DND-41 (cell line): ENCODE data around the gene PRKCA.

ENCODE experiments used
- ATAC-seq: fragments of 200-7000 bp; cut with Tn5 transposase; 3 replicates; pipeline ENCODE4 v1.9.1; 2021; ENCODE audit warnings: low read depth; ENCODE audit not compliant: insufficient read depth
- DNase-seq: peaks from one replicate; pipeline ENCODE4 v3.0.0-alpha.2; 2020
- H2AFZ ChIP-seq: 2 replicates; pipeline ENCODE4 v1.6.0; 2012; ENCODE audit warnings: low read depth, low read length
- H3K27ac ChIP-seq: 2 replicates; pipeline ENCODE4 v1.5.1; 2012; ENCODE audit warnings: low read length, inconsistent platforms
- H3K27me3 ChIP-seq: fragments of 200-600 bp; sonication (generic); 2 replicates; pipeline ENCODE4 v1.6.0; 2012; ENCODE audit warnings: low read length, mild to moderate bottlenecking, inconsistent platforms; ENCODE audit not compliant: insufficient read depth, poor library complexity
- H3K36me3 ChIP-seq: 2 replicates; pipeline ENCODE4 v1.5.1; 2012; ENCODE audit warnings: low read length, inconsistent platforms; ENCODE audit not compliant: insufficient read depth
- H3K4me1 ChIP-seq: 2 replicates; pipeline ENCODE4 v1.5.1; 2012; ENCODE audit warnings: mild to moderate bottlenecking, low read length; ENCODE audit not compliant: insufficient read depth
- H3K4me2 ChIP-seq: 2 replicates; pipeline ENCODE4 v1.6.0; 2012; ENCODE audit warnings: mild to moderate bottlenecking, moderate library complexity, low read length, inconsistent platforms; ENCODE audit not compliant: insufficient read depth
- H3K4me3 ChIP-seq, 2 experiments: fragments of 200-600 bp in 1 of 2; shearing (Covaris generic) in 1 of 2; 2 replicates each; pipeline ENCODE4 v1.5.1; 2012 to 2016; ENCODE audit warnings: inconsistent platforms in 2 of 2, low read length in 2 of 2, mild to moderate bottlenecking in 2 of 2, low read depth in 1 of 2, moderate library complexity in 1 of 2
- H3K79me2 ChIP-seq: 2 replicates; pipeline ENCODE4 v1.6.0; 2012; ENCODE audit warnings: low read length, inconsistent platforms; ENCODE audit not compliant: insufficient read depth
- H3K9ac ChIP-seq: 2 replicates; pipeline ENCODE4 v1.6.0; 2012; ENCODE audit warnings: low read depth, mild to moderate bottlenecking, inconsistent platforms, low read length, moderate library complexity
- H3K9me3 ChIP-seq: 2 replicates; pipeline ENCODE4 v1.5.1; 2012; ENCODE audit warnings: low read length, moderate library complexity, mild to moderate bottlenecking, inconsistent platforms; ENCODE audit not compliant: insufficient read depth, severe bottlenecking
- H4K20me1 ChIP-seq: 2 replicates; pipeline ENCODE4 v1.6.0; 2012; ENCODE audit warnings: low read length; ENCODE audit not compliant: insufficient read depth
- CTCF ChIP-seq: IDR thresholded peaks from 2 replicates; pipeline ENCODE4 v1.5.1; 2012; ENCODE audit warnings: borderline replicate concordance, low read length, moderate library complexity, mild to moderate bottlenecking; ENCODE audit not compliant: poor library complexity, severe bottlenecking; ENCODE audit errors: extremely low read depth
- EZH2 ChIP-seq: IDR thresholded peaks from 3 replicates; pipeline ENCODE4 v1.6.1; 2012; ENCODE audit warnings: borderline replicate concordance, low read depth, mild to moderate bottlenecking, moderate library complexity, low read length, inconsistent platforms; ENCODE audit not compliant: severe bottlenecking

Gene PRKCA

DNA sequence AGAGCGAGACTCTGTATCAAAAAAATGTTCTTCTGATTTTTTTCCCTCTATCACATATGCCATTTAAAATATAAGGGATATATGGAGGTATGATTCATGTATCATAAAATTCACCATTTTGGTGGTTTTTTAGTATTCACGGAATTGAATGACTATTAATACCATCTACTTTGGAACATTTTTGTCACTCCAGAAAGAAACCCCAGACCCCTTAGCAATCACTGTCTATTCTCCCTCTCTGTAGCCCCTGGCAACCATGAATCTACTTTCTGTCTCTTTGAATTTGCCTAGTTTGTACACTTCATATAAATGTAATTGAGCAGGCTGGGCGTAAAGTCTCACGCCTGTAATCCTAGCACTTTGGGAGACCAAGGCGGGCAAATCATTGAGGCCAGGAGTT is 75.9 kb downstream of the PRKCA start:
- Histone ChIP-seq H3K9ac (no peak overlapping the region), H3K27ac (no peak overlapping the region), H3K4me2 (no peak overlapping the region), H3K36me3 (no peaks in the 10 kb centered on the region), H4K20me1 (no peaks in the 10 kb centered on the region), H3K79me2 (peaks cover 71% of the 10 kb centered on the region), H2AFZ (no peak overlapping the region), H3K4me1 (peaks cover 23% of the 10 kb centered on the region), H3K9me3 (no peaks in the 10 kb centered on the region), H3K4me3 (no peak overlapping the region), H3K27me3 (no peaks in the 10 kb centered on the region)
- ATAC-seq: no peak
- TF ChIP-seq CTCF (no peak), EZH2 (no peak)
- no peak for DNase-seq

DNA sequence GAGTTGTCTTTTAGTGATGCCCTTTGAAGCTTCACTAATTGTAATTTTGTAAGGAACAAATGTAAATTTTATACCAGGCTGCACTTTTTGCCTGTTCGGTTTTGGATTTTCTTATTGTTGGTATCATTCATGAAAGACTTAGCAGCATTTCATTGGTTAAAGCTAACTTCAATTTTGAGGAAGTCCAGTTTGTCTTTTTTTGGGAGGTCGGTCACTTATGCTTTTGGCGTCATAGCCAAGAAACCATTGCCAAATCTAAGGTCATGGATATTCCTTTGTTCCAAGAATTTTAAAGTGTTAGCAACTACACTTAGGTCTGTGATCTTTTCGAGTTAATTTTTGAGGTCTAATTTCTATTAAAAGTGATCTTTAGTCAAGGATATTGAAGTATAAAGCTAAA is 77.1 kb downstream of the PRKCA start:
- TF ChIP-seq CTCF: no peak
- no peak for TF ChIP-seq EZH2
- H3K36me3 ChIP-seq: no peaks in the 10 kb centered on the region

DNA sequence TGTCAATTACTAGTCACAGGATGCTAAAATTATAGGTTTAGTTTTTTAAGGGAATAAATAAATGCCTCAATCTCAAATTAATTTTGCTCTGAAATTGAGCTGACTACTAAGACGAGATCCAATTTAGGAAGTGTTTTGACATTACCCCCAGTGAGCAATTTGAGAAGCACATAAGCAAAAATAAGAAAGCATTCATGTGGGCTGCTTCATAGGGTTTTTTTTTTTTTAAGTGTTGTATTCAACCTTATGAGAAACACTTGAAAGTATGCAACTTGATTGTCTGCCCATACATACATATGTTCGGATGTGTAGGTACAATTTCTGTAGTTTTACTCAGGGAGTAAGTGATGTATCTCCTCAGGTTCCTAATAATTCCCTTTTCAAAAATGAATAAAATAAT is 77.6 kb downstream of the PRKCA start:
- H2AFZ ChIP-seq: no peak overlapping the region
- H3K79me2 ChIP-seq: peaks cover 81% of the 10 kb centered on the region
- ATAC-seq (no peak), DNase-seq (no peak)
- H3K4me1 ChIP-seq: peaks cover 7% of the 10 kb centered on the region
- H4K20me1 ChIP-seq: no peaks in the 10 kb centered on the region
- no peak overlapping the region for H3K4me2 ChIP-seq
- H3K27me3 ChIP-seq: no peaks in the 10 kb centered on the region
- no peaks in the 10 kb centered on the region for H3K9me3 ChIP-seq
- H3K36me3 ChIP-seq: no peaks in the 10 kb centered on the region
- no peak for TF ChIP-seq EZH2
- no peak for TF ChIP-seq CTCF
- H3K27ac ChIP-seq: no peak overlapping the region
- H3K9ac ChIP-seq: no peak overlapping the region
- H3K4me3 ChIP-seq: no peak overlapping the region

More for the DNA sequence above, 77.1 kb downstream of the PRKCA start:
- H3K4me2 ChIP-seq: no peak overlapping the region
- H3K27ac ChIP-seq: no peak overlapping the region
- no peak overlapping the region for H2AFZ ChIP-seq
- no peak for ATAC-seq
- DNase-seq: no peak
- no peaks in the 10 kb centered on the region for H3K27me3 ChIP-seq
- H3K4me1 ChIP-seq: peaks cover 12% of the 10 kb centered on the region
- no peak overlapping the region for H3K9ac ChIP-seq
- no peaks in the 10 kb centered on the region for H4K20me1 ChIP-seq
- no peaks in the 10 kb centered on the region for H3K9me3 ChIP-seq
- H3K4me3 ChIP-seq: no peak overlapping the region
- peaks cover 82% of the 10 kb centered on the region for H3K79me2 ChIP-seq
